ENCODE results near the gene MAP4K1. TPM values are rescaled to one million over a fixed set of nuclear protein-coding genes. Genes with fewer than 3 reads are reported as not detected.
"Not testable (repeated sequence)": the region's sequence is repeated elsewhere in the genome, so short reads cannot be mapped to it uniquely, and the experiment has no call there.

Gene MAP4K1
- total RNA-seq, 1 donor: not detected

GRCh38 chr19:38554676-38555141, 63.0 kb downstream of the MAP4K1 start:
- no peak for TF ChIP-seq CTCF (IDR thresholded peaks at IDR 0.05; ENCODE audit: insufficient read depth, low read length)
- H3K4me3 ChIP-seq (ENCODE audit: low read depth, low read length): no peak overlapping the region
- no peak for DNase-seq (ENCODE audit: low read depth)

- DNase-seq (ENCODE audit: low read depth): not testable (repeated sequence)
Measured at GRCh38 chr19:38553239-38553638, 64.5 kb downstream of the MAP4K1 start.

GRCh38 chr19:38551450-38551813, 66.3 kb downstream of the MAP4K1 start:
- no peak overlapping the region for H3K4me3 ChIP-seq (ENCODE audit: low read depth, low read length)
- no peak for DNase-seq (ENCODE audit: low read depth)
- TF ChIP-seq CTCF (IDR thresholded peaks at IDR 0.05; ENCODE audit: insufficient read depth, low read length): no peak

More at GRCh38 chr19:38553239-38553638, 64.5 kb downstream of the MAP4K1 start:
- not testable (repeated sequence) for H3K4me3 ChIP-seq (ENCODE audit: low read depth, low read length)

- TF ChIP-seq CTCF (IDR thresholded peaks at IDR 0.05; ENCODE audit: insufficient read depth, low read length): no peak
- no peak for DNase-seq (ENCODE audit: low read depth)
- H3K4me3 ChIP-seq (ENCODE audit: low read depth, low read length): no peak overlapping the region
Measured at GRCh38 chr19:38550376-38550775, 67.4 kb downstream of the MAP4K1 start.

- no peak for TF ChIP-seq CTCF (IDR thresholded peaks at IDR 0.05; ENCODE audit: insufficient read depth, low read length)
- no peak overlapping the region for H3K4me3 ChIP-seq (ENCODE audit: low read depth, low read length)
- no peak for DNase-seq (ENCODE audit: low read depth)
Measured at GRCh38 chr19:38549942-38550341, 67.8 kb downstream of the MAP4K1 start.

GRCh38 chr19:38549061-38549460, 68.7 kb downstream of the MAP4K1 start:
- no peak for TF ChIP-seq CTCF (IDR thresholded peaks at IDR 0.05; ENCODE audit: insufficient read depth, low read length)
- DNase-seq (ENCODE audit: low read depth): no peak
- no peak overlapping the region for H3K4me3 ChIP-seq (ENCODE audit: low read depth, low read length)

GRCh38 chr19:38547421-38547820, 70.3 kb downstream of the MAP4K1 start:
- TF ChIP-seq CTCF (IDR thresholded peaks at IDR 0.05; ENCODE audit: insufficient read depth, low read length): no peak
- no peak for DNase-seq (ENCODE audit: low read depth)
- H3K4me3 ChIP-seq (ENCODE audit: low read depth, low read length): no peak overlapping the region
